NOMO-1 (cell line): ENCODE data around the gene FCMR.

Source experiments
- DNase-seq, 2 experiments: peaks; one replicate each; lab custom pipeline; 2025; ENCODE audit not compliant: unreplicated experiment in 2 of 2; lab: John Stamatoyannopoulos, UW

FCMR gene

DNA sequence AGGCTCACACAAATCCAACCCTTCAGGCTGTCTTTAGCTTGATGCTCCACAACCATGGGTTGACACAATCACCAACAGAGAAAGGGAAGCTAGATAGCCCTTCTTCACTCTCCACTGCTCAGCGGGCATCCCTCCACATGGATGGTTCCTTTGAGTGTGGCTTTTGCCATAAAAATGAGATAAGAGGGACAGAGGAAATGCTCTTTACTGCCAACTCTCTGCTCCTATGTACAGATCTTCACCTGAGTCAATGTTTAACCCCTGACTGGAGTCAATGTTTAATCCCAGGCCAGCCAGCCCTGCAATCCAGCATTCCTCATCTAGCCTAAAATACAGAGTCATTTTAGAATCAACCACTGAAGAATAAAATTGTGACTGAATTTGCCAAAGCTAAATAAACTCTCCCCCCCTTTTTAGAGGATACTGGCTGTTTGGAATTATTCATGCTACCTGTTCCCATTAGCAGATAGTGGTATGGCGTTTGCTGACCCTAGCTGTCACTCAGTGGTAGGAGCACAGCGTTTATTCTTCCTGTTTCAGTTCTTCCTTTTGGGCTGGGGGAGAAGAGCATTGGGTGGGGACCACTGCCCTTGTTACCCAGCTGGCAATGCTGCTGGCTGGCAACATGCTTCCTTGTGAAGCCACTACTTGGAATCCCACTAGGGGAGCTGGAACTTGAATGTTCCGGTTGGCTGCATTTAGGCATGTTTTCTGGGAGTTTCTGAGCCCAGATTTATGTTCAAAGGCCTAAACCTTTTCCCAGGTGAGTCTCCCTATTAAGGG, 29.8 kb upstream of the FCMR start:
- peak in 1 of 2 experiments; percentile 17 for DNase-seq

DNA sequence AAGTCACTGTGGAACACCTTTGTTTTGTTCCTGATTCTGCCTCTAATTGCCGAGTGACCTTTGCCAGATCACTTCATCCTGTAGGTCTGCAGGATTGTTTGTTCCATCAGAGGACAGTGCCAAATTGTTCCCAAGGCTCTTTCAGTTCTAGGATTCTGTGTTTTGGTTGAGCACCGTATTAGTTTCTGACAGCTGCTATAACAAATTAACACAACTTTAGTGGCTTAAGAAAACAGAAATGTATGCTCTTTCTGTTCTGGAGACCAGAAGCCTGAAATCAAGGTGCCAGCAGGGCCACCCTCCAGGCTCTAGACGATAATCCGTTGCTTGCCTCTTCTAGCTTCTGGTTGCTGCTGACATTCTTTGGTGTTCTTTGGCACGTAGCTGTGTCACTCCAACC, 27.9 kb upstream of the FCMR start:
- no peak for DNase-seq

DNA sequence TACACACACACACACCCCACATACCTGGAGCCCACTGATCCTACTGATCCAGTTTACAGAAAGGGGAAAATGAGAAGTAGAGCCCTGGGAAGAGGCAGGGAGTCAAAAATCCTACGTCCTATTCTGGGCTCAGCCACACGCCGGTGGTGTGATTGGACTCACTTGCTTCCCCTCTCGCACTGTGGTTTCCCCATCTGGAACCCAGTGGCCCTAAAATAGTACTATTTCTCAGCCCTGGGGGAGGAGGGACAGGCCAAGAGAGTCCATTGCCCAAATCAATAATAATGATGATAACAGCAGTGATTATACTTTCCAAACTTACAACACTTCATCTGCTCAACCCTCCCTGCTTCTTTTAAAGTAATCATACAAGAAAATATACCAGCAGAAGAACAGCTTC, 27.5 kb upstream of the FCMR start:
- peak; percentile 22 to 37 for DNase-seq

DNA sequence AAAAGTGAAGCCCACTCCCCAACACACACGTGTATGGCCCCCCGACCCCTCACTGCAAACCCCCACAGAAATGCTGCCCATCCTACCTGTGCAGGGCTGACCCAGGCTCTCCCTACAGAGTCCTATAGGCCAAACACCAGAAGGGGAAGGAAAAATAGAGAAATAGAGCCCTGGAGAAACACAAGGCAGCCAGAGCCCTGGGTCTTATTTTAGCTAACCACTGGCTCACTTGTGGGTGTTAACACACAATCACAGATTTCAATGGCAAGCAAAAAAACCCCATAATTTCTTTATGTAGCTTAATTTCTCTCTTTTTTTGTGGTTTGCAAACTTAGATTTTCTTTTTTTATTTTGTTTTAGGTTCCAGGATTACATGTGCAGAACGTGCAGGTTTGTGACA, 25.5 kb upstream of the FCMR start:
- DNase-seq: peak in 1 of 2 experiments; percentile 18

DNA sequence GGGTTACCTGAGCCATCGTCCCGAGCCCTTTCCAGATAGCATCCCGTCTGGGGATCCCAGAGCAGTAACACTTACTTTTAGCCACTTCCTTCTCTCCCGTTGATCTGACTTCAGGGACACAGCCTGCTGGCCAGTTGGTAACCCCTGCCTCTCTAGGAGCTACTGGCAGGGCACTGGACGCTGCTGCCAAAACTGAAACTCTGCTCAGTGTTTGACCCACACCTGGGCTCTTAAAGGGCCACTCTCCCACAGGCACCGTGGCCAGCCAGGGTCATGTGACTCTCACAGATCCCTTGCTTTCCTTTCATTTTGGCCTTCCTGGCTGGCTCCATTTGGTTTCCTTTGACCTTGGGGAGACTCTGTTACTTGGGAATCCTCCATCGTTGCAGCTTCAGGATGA, 24.5 kb upstream of the FCMR start, which contains the start of gene PIGR:
Gene PIGR (minus strand): TSS at position 206 of the 400 bp plus-strand sequence. CDS start 5,935 bp downstream, outside the sequence.
- DNase-seq: no peak

DNA sequence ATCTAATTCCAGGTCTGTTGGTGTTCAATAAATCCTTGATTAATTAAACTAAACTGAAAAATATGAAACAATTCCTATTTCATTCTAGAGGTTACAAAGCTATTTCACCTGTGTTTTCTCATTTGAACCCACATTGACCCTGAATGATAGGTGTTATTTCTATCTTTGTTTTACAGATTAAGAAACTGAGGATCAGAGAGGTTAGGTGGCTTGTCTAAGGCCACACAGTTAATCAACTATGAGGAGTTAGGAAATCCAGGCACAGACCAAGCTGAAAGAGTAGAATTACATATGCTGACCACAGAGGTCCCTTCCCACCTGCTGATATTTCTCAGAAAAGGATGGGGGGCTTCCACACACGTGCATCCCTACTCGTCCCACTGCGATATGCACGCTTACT, 24.0 kb upstream of the FCMR start:
- no peak for DNase-seq

DNA sequence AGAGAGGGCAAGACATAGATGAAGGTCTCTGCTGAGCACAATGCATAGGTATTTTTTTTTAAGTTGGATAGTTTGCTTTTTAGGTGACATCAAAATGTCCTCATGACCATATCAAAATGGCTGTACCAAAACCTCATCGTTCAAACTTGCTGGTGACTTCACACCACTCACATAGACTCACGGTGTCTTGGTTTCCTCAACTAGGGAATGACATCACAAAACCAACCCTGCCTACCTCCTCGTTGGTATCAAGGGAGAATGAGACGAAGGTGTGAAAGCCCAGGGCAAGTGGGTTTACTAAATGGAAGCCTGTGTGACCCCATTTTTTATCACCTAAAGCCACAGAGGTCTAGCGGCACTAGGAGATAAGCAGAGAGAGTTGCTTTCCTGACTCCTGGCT, 23.0 kb upstream of the FCMR start:
- DNase-seq: no peak

DNA sequence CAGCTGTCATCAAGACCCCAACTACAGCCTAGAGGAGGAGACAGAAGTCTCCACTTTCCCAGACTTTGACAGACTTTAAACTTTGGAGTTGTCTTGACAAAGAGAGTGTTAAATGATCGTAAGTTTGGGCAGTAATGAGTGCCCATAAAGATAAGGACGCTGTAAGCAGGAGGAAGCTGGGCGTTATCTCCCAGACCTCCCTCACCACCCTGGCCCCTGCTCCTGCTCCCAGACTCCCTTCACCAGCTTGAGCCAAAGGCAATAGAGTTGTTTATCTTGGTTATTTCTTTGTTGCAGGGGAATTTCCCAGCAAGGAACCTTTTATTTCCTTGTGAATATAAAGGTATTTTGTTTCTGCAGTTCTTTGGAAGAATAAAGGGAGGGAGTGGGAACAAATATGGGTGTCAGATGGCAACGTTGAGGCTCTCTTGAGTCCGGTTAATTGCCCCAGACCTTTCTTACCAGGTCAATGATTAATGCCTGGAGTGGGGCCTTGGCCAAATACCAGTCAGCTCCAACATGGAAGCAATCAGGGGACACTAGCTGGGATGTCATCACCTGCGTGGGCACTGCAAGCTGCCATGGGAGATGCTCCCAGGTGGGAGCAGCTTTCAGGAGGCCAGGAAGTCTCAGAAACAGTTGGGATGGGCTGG, 20.2 kb upstream of the FCMR start:
- no peak for DNase-seq

DNA sequence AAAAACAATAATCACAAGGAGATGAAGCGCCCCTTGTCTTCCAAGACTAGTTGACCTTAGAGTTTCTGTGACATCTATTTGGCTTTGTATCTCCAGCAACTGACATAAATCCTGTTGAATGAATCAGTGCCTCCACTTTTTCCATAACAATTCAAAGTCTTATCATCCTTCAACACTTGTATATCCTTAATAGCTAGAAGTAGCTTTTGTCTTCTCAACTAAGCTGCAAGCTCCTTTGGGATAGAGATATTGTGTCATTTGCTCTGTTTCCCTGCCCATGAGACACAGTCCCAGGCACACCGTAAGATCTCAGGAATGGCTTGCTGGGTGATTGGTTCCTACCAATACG, 18.8 kb upstream of the FCMR start:
- DNase-seq: no peak

DNA sequence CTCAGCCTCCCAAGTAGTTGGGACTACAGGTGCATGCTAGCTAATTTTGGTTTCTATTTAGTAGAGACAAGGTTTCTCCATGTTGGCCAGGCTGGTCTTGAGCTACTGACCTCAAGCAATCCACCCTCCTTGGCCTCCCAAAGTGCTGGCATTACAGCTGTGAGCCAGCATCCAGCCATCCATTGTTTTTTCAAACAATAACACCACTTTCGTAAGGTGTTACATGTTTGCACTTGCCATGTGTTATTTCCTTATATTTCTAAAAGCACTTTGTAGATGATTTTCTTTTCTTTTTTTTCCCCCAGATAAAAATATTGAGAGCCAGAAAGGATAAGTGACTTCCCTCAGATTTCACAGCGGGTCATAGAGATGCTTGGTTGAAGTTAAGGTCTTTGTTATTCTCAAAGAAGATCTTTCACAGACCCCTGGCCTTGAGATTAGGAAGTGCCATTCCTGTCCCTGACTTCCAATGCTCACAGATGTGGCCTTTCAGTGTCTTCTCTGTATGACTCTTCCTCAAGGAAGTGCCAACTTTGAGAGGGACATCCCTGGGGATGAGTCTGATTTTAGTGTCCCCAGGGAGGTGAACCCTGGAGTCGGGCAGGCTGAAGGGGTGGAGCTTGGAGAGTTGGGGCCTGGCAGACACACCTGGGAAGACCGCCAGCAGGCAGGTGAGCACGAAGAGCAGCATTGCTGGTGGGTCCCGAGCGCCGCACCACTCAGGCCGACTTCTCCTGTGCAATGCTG, 18.3 kb upstream of the FCMR start:
- no peak for DNase-seq

DNA sequence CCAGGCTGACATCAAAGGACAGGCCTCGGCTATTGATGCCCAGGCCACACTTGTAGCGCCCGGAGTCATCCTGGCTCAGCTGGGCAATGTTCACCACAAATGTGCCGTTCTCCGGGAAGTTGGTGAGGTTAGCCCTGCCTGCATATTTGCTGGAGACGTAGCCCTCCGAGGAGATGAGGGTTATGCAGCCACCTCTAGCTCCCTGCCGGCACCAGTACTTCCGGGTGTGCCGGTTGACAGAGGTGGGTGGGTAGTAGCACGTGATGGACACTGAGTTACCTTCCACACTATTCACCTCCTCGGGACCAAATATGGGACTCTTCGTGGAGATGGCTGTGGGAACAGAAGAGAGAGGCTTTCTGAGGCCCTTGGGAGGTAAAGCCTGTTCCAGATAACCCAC, 17.4 kb upstream of the FCMR start:
- no peak for DNase-seq

DNA sequence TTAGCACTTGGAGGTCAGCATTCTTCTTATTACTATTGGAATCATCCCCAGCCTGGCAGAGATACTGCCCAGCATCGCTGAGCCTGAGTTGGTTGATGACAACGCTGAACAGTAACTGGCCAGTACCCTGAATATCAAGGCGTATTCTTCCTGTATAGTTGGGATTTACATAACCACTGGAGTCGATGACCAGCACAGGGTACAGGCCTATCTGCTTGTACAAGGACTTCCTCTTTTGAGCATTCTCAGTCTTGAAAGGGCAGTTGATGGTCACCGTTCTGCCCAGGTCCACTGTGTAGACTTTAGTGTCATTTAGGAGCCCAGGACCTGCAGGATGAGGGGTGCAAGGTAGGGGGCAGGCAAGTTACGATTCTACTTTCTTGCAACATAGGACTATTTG, 15.7 kb upstream of the FCMR start:
- DNase-seq: no peak

DNA sequence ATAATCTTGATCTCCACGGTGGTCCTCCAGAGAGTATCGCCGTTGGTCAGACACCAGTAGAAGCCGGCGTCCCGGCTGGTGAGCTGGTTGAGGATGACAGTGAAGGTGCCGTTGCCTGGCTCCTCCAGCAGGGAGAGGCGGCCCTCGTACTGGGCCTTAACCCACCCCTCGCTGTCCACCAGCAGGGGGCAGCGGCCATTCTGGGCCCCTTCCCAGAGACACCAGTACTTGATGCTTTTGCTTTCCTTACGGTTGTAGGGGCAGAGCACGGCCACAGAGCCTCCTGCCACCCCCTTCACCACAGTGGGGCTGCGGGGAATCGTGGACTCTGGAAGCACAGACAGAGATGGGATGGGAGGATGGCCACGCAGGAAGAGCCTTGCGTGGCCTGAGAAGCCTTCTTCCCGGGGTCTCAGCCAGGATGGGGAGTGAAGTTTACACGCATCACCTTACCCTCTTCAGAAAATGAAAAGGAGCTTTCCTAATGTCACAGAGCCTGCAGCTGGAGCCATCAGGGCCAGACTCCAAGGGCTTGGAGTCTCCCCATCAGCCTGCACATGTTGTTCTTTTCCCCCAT, 13.8 kb upstream of the FCMR start:
- DNase-seq: peak; percentile 39 to 72

DNA sequence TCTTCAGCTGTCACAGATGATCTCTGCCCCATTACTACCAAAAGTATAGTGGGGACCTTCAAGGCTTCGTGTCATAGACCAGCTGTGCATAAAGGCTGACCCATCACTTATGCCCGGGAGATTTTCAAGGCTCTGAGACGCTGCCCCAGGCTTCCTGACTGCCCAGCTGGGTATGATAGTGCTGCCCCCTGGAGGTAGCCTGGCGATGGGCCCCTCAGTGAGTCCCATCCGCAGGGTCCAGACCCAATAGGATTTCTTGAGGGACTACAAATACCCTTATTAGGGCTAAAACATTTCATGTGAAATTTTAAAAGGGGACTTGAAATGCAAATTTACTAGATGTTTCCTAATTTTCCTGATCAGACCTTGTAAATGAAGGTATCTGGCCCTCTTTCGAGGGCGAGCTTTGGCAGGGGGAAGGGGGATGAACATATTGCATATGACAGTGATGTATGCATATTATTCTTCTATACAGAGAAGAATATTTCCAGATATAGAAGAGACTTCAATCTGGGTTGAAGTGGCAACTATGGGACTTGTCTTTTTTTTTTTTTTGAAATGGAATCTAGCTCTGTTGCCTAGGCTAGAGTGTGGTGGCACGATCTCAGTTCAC, 11.7 kb upstream of the FCMR start:
- peak in 1 of 2 experiments; percentile 42 for DNase-seq

DNA sequence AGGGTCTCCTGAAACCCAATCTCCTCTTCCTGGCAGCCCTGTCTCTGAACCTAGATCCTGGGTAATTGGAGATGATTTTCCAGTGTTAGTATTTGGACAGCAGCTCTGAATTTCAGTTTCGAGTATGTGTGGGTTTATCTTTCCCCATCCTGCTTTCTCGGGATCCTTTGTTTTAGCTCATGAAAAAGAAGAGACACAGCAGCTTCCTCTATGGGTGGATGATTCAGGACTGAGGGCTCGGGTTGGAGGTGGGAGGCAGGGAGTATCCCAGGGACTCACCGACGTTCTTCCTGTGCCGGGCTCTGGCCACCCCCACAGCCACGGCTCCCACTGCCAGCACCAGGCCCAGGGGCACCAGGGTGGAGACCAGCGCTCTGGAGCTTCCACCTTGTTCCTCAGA, 10.4 kb upstream of the FCMR start:
- no peak for DNase-seq

DNA sequence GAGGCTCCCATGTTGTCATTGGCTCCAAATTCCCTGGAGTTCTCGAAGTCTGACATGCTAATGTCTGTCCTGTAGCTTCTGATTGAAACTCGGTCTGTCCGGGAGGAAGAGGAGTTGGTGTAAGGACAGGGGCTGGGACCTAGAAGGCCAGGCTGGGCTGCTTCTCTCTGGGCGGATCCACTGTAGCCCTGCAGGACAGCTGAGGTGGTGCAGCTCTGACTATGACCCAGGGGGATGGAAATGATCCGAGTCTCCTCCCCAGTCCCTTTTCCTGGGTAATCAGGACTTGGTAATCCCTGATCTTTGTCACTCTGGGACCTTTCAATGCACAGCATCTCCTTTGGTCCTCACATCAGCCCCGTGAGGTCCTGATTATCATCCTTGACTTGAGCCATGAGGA, 10.0 kb upstream of the FCMR start:
- DNase-seq: no peak

DNA sequence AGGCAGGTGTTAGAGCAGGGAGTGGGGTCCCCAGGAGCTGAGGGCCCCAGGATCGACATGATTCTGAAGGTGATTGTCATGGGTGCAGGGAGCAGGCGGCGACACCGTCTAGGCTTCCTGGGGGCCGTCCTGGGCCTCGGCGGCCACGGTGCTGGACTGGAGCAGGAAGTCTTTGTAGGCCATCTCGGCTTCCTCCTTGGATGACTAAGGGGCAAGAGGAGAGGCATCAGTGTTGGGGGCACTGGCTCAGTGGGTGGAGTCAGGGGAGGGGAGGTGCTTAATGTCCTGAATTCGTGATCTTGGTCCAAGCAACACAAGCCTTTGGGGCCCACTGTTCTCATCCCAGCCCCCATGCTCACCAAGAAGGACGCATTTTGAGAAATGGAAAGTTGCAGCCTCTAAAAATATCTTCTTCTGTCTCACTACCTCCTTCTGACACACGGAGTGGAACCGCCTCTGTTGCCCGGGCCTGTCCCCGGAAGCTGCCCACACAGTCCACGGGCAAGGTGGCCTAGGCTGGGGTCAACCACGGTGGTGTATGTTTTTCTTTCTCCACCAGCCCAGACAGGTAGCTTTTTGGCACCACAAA, 8.6 kb upstream of the FCMR start:
- DNase-seq: peak; percentile 65 to 74

DNA sequence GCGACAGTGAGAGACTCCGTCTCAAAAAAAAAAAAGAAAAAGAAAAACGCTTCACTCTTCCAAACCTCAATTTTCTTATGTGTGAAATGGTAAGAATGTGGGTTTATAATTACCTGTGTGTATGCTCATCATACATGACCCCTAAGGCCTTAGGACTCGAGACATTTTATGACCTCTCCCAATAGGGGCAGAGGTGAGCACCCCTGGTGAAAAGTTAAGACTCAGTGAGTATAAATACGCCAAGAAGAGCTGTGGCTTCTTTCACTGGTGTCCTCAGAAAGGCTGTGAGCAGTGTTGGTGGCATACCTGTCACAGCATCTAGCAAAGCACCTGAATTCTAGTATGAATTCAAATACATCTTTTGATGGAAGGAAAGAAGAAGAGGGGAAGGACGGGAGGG, 7.8 kb upstream of the FCMR start:
- no peak for DNase-seq

DNA sequence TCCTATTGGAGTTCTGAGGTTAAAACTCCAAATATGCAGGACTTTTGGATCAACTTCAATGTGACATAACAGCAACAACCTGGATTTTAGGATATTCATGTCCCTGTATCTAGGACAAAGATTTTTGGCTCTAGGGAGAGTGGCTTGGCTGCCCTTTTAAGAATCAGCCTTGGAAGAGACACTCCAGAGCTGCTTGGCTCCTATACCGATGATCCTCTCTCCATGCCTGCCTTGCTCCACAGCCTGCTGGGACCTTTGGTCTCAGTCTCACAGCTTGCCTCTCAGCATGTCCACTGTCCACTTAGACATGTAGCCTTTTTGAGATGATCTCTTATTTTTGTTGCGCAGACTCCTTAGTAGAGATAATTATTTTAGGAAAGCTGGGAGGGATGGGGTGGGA, 4.5 kb upstream of the FCMR start:
- DNase-seq: no peak

DNA sequence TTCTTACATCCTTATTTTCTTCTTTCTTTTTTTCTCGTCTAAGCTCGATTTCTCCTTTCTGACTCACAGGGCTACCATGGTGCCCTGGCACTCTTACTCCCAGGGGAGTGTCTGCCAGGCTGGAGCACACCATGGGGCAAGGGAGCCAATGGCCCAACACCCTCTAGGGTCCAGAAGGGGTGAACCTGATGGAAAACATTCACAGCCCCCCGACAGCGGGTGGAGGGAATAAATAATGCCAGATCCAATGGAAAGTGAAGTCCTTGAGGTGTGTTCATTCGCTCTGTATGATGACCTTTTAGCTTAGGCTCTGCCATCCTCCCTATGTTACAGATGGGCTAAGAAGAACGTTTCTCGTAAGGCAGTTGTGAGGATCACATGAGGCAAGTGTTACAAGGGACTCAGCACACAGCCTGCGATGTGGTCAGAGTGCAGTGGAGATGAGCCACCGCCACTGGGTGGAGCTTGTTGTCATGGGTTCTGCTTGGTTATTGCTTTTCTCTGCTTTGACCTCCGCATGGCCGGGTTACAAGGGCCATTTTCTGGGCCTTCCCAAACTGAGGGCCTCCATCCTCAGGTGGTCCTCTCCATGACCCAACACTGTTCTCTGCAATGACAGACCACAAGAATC, 3.5 kb upstream of the FCMR start:
- peak in 1 of 2 experiments; percentile 49 for DNase-seq
